Uterus (tissue), 4 donors: Measurements from ENCODE around the gene TRIM3. TPM values are rescaled to one million over a fixed set of nuclear protein-coding genes. Genes with fewer than 3 reads are reported as not detected.
A peak's percentile ranks its signal among the peaks of the same experiment; 100 is the strongest.

ENCODE experiments used
- DNase-seq, 2 donors: peaks; one replicate each; pipeline ENCODE4 v3.0.0-alpha.2; 2019 to 2020
- H3K27ac ChIP-seq, 2 donors: fragments of 200-600 bp; sonication (generic); 1 replicate in 1 of 2; 2 replicates in 1 of 2; pipeline ENCODE4 v1.5.1; 2016 to 2018
- H3K27me3 ChIP-seq, 2 donors: fragments of 200-600 bp; sonication (generic); one replicate each; pipeline ENCODE4 v1.5.1; 2018 to 2019; ENCODE audit warnings: control low read depth in 1 of 2
- H3K36me3 ChIP-seq, 2 donors: fragments of 200-600 bp; sonication (generic); one replicate each; pipeline ENCODE4 v1.5.1; 2019; ENCODE audit warnings: control low read depth in 1 of 2
- H3K4me1 ChIP-seq, 2 donors: fragments of 200-600 bp; sonication (generic); one replicate each; pipeline ENCODE4 v1.5.1; 2018 to 2019; ENCODE audit warnings: control low read depth in 1 of 2
- H3K4me3 ChIP-seq, 2 donors: fragments of 200-600 bp; sonication (generic); 1 replicate in 1 of 2; 2 replicates in 1 of 2; pipeline ENCODE4 v1.5.1; 2018 to 2019; ENCODE audit warnings: mild to moderate bottlenecking in 1 of 2
- H3K9me3 ChIP-seq, 2 donors: fragments of 200-600 bp; sonication (generic); one replicate each; pipeline ENCODE4 v1.5.1; 2019; ENCODE audit warnings: control low read depth in 1 of 2
- POLR2A ChIP-seq, 2 donors: fragments of 450-650 bp; IDR thresholded peaks; one replicate each; pipeline ENCODE4 v1.6.1; 2016; ENCODE audit warnings: antibody characterized with exemption in 2 of 2, mild to moderate bottlenecking in 1 of 2, moderate library complexity in 1 of 2
- intact Hi-C: fragments of 100-400 bp; cut with DNase I; formaldehyde crosslinking; loops from one replicate; pipeline ENCODE4 v1.15.1; 2023; ENCODE audit warnings: low total_unique reads
- total RNA-seq, 4 donors: library from RNA; depleted of rRNA in 3 of 4; stranded (reverse); fragments of >200 nt in 3 of 4; gene quantifications; one replicate each; pipeline versions ENCODE4 v1.1.0 to v1.2.4, GENCODE V29; 2014 to 2023
- TF ChIP-seq, protein P1 (sequence below), 4 experiments: fragments of 200-600 bp in 2 of 4; fragments of 450-650 bp in 2 of 4; sonication (generic) in 2 of 4; IDR thresholded peaks; one replicate each; pipeline ENCODE4 v1.5.1; 2016 to 2019; ENCODE audit warnings: antibody characterized with exemption in 4 of 4, mild to moderate bottlenecking in 2 of 4, moderate library complexity in 1 of 4
- donor health status: DM: yes; HTN: yes; CAD: no.

Gene TRIM3
- total RNA-seq, 4 donors from 2014 or later: 9.5 to 42.4 (median 29.6) TPM

DNA sequence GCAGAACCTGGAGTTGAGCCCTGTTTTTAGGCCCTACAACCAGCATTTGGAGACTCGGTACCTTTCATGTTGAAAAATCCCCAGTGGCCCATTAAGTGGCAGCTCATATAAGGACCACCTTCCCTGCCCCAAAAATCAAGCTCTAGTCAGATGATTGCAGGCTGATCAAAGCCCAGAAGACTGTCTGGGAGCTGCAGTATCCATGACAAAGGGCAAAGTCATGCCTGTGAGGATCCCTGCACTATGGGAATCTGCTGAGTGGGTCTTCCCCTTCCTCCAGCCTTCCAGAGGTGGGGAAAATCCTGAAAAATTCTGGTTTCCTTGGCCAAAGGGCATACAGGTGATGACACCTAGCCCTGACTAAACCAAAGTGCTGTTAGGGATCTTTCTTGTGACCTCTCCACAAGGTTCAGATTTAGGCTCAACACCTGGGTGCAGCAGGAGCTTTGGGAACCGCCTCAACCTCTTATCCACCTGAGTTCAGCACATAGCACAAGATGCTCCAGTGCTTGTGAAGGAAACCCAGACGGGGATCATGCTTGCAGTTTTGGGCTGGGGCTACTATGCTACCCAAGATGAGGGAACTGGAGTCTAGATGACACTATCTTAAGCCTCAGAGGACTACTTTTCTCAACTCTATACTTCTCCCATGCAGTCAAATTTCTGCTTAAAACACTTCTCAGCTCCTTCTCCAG, 1.2 kb upstream of the TRIM3 start:
- peaks cover 0 to 6% of the 10 kb centered on the region in 2 donors for H3K4me1 ChIP-seq
- H3K9me3 ChIP-seq: no peaks in the 10 kb centered on the region
- TF ChIP-seq POLR2A (IDR thresholded peaks at IDR 0.05): no peak
- TF ChIP-seq, protein P1, sequence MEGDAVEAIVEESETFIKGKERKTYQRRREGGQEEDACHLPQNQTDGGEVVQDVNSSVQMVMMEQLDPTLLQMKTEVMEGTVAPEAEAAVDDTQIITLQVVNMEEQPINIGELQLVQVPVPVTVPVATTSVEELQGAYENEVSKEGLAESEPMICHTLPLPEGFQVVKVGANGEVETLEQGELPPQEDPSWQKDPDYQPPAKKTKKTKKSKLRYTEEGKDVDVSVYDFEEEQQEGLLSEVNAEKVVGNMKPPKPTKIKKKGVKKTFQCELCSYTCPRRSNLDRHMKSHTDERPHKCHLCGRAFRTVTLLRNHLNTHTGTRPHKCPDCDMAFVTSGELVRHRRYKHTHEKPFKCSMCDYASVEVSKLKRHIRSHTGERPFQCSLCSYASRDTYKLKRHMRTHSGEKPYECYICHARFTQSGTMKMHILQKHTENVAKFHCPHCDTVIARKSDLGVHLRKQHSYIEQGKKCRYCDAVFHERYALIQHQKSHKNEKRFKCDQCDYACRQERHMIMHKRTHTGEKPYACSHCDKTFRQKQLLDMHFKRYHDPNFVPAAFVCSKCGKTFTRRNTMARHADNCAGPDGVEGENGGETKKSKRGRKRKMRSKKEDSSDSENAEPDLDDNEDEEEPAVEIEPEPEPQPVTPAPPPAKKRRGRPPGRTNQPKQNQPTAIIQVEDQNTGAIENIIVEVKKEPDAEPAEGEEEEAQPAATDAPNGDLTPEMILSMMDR (IDR thresholded peaks at IDR 0.05): no peak
- intact Hi-C loops: no loop called here
- no peaks in the 10 kb centered on the region for H3K27me3 ChIP-seq
- H3K27ac ChIP-seq: peak overlapping the region; percentile 95 to 96
- H3K36me3 ChIP-seq: no peaks in the 10 kb centered on the region
- no peak for DNase-seq
- no peak overlapping the region for H3K4me3 ChIP-seq

GRCh38 chr11:6474413-6474792, 662 bp upstream of the TRIM3 start:
- TF ChIP-seq, protein P1 (IDR thresholded peaks at IDR 0.05): no peak
- no peak for TF ChIP-seq POLR2A (IDR thresholded peaks at IDR 0.05)
- Histone ChIP-seq H3K27ac (peak overlapping the region; percentile 95 to 96), H3K27me3 (no peaks in the 10 kb centered on the region), H3K4me1 (peaks cover 0 to 6% of the 10 kb centered on the region in 2 donors), H3K9me3 (no peaks in the 10 kb centered on the region), H3K4me3 (peak overlapping the region; percentile 44 to 86), H3K36me3 (no peaks in the 10 kb centered on the region)
- intact Hi-C loops: no loop called here
- no peak for DNase-seq

DNA sequence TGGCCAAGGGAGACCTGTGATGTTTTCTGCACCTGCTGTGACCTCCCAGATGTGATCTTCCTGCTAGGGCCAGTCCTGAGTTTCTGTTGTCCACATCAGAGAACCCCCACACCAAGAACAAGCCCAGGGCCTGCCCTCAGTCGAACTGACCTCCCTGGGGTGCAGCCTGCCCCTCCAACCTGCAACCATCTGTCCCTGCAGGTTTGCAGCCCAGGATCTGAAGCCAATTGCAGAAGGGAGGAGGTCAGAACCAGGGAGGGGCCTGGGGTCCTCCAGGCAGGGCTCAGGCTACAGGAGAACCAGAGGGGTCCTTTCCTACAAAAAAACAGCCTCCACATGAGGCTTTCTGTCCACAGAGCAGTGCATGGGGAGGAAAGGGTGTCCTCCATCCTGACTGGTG, 807 bp downstream of the TRIM3 start:
- intact Hi-C loops: no loop called here
- Histone ChIP-seq H3K4me1 (peaks cover 0 to 6% of the 10 kb centered on the region in 2 donors), H3K36me3 (no peaks in the 10 kb centered on the region), H3K27me3 (no peaks in the 10 kb centered on the region), H3K27ac (peak overlapping the region in 1 of 2 donors; percentile 95), H3K4me3 (peak overlapping the region; percentile 44 to 86), H3K9me3 (no peaks in the 10 kb centered on the region)
- TF ChIP-seq POLR2A (IDR thresholded peaks at IDR 0.05): no peak
- TF ChIP-seq, protein P1 (IDR thresholded peaks at IDR 0.05): no peak
- peak in 1 of 2 donors; percentile 16 for DNase-seq

GRCh38 chr11:6469599-6469998, 4.1 kb downstream of the TRIM3 start:
- H3K27me3 ChIP-seq: no peaks in the 10 kb centered on the region
- H3K4me3 ChIP-seq: no peak overlapping the region
- TF ChIP-seq POLR2A (IDR thresholded peaks at IDR 0.05): no peak
- TF ChIP-seq, protein P1 (IDR thresholded peaks at IDR 0.05): no peak
- H3K9me3 ChIP-seq: no peaks in the 10 kb centered on the region
- H3K27ac ChIP-seq: peak overlapping the region; percentile 27 to 62
- H3K4me1 ChIP-seq: peaks cover 0 to 6% of the 10 kb centered on the region in 2 donors
- no peaks in the 10 kb centered on the region for H3K36me3 ChIP-seq
- intact Hi-C loops: no loop called here
- no peak for DNase-seq

DNA sequence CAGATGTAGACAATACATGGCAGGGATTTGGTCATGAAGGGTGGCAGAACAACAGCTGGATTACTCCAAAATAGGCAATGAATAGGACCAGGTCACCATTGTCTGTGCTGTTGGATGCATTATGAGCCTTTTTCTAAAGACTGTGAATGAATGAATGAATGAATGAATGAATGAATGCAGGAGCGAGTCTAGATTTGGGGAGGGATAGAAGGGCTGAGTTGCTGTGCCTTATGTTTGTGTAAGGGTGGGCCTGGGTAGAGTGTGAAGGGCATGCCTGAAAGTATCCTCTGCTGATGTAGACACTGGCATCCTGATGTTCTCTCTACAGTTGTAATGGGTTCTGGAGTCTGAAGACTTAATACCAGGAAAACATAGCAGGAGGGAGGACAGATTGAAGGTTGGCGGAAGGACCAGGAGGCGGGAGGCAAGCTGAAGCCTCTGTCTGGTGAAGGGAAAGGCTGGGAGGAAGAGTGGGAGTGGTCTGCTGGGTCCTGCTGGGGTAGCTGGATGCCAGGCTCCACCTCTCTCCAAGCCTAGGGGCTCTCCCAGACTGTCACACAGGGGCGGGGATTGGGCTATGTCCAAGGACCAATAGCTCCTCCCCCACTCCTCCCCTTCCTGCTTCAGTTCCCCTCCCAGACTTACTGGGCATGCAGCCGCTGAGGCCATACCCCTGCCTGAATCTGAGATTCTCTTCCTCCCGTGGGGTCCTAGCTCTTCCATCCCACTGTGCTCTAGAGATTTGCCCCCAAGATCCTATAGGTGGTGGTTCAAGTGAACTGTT, 4.8 kb downstream of the TRIM3 start:
- no peaks in the 10 kb centered on the region for H3K9me3 ChIP-seq
- peak; percentile 89 to 91 for DNase-seq
- no peak overlapping the region for H3K4me3 ChIP-seq
- intact Hi-C loops: no loop called here
- H3K4me1 ChIP-seq: peaks cover 0 to 6% of the 10 kb centered on the region in 2 donors
- TF ChIP-seq, protein P1 (IDR thresholded peaks at IDR 0.05): no peak
- TF ChIP-seq POLR2A (IDR thresholded peaks at IDR 0.05): peak in 1 of 2 donors; percentile 31
- H3K27me3 ChIP-seq: no peaks in the 10 kb centered on the region
- no peaks in the 10 kb centered on the region for H3K36me3 ChIP-seq
- H3K27ac ChIP-seq: peak overlapping the region; percentile 27 to 62
